H9 (cell line): ENCODE data around the gene LSM7. TPM values are rescaled to one million over a fixed set of nuclear protein-coding genes. Genes with fewer than 3 reads are reported as not detected.

ENCODE experiments used
- DNase-seq: peaks from one replicate; pipeline ENCODE4 v3.0.0-alpha.2; 2017
- H2AFZ ChIP-seq: one replicate; pipeline ENCODE4 v1.6.1; 2013; ENCODE audit warnings: mild to moderate bottlenecking, low read length, control low read depth, moderate library complexity
- H2AK5ac ChIP-seq: 2 replicates; pipeline ENCODE4 v1.6.1; 2013; ENCODE audit warnings: low read length, control low read depth, mixed read lengths; ENCODE audit not compliant: insufficient read length
- H2BK120ac ChIP-seq: one replicate; pipeline ENCODE4 v1.6.1; 2013; ENCODE audit warnings: low read depth, mild to moderate bottlenecking, low read length, control low read depth, inconsistent platforms; ENCODE audit not compliant: poor library complexity, severe bottlenecking
- H2BK12ac ChIP-seq: 2 replicates; pipeline ENCODE4 v1.6.1; 2013; ENCODE audit warnings: low read length, control low read depth, mixed read lengths, low read depth; ENCODE audit not compliant: insufficient read length
- H2BK15ac ChIP-seq: 2 replicates; pipeline ENCODE4 v1.6.1; 2013; ENCODE audit warnings: low read depth, low read length, control low read depth
- H2BK20ac ChIP-seq: one replicate; pipeline ENCODE4 v1.6.1; 2013; ENCODE audit warnings: low read depth, mild to moderate bottlenecking, low read length, control low read depth, inconsistent platforms; ENCODE audit not compliant: poor library complexity, severe bottlenecking
- H2BK5ac ChIP-seq: 2 replicates; pipeline ENCODE4 v1.6.1; 2013; ENCODE audit warnings: low read length, control low read depth, mixed read lengths; ENCODE audit not compliant: insufficient read length
- H3K14ac ChIP-seq: 2 replicates; pipeline ENCODE4 v1.6.1; 2013; ENCODE audit warnings: low read length, control low read depth; ENCODE audit not compliant: insufficient read depth
- H3K18ac ChIP-seq: 2 replicates; pipeline ENCODE4 v1.6.1; 2013; ENCODE audit warnings: low read depth, mild to moderate bottlenecking, mixed read lengths, low read length, control low read depth; ENCODE audit not compliant: insufficient read length
- H3K23ac ChIP-seq: 2 replicates; pipeline ENCODE4 v1.6.1; 2013; ENCODE audit warnings: low read length, control low read depth, mixed read lengths, low read depth; ENCODE audit not compliant: insufficient read length
- H3K23me2 ChIP-seq: 2 replicates; pipeline ENCODE4 v1.6.1; 2013; ENCODE audit warnings: low read depth, mild to moderate bottlenecking, mixed read lengths, low read length, control low read depth; ENCODE audit not compliant: insufficient read length, poor library complexity, severe bottlenecking
- H3K27ac ChIP-seq: 2 replicates; pipeline ENCODE4 v1.5.1; 2013; ENCODE audit warnings: low read length, control low read depth, mixed read lengths, low read depth; ENCODE audit not compliant: insufficient read length
- H3K27me3 ChIP-seq: 2 replicates; pipeline ENCODE4 v1.6.1; 2013; ENCODE audit warnings: low read length, control low read depth, inconsistent platforms; ENCODE audit not compliant: insufficient read depth
- H3K4ac ChIP-seq: 2 replicates; pipeline ENCODE4 v1.6.1; 2013; ENCODE audit warnings: low read depth, mild to moderate bottlenecking, control low read depth, inconsistent platforms, low read length, moderate library complexity
- H3K4me1 ChIP-seq: 2 replicates; pipeline ENCODE4 v1.6.1; 2013; ENCODE audit warnings: low read length, control low read depth, inconsistent platforms; ENCODE audit not compliant: insufficient read depth
- H3K4me2 ChIP-seq: 2 replicates; pipeline ENCODE4 v1.6.1; 2013; ENCODE audit warnings: low read length, control low read depth, mixed read lengths; ENCODE audit not compliant: insufficient read length, insufficient read depth
- H3K56ac ChIP-seq: 2 replicates; pipeline ENCODE4 v1.6.1; 2013; ENCODE audit warnings: low read depth, mild to moderate bottlenecking, mixed read lengths, low read length, control low read depth; ENCODE audit not compliant: insufficient read length
- H3K79me1 ChIP-seq: 2 replicates; pipeline ENCODE4 v1.6.1; 2013; ENCODE audit warnings: low read depth, mild to moderate bottlenecking, moderate library complexity, low read length, control low read depth, inconsistent platforms; ENCODE audit not compliant: insufficient read depth, poor library complexity, severe bottlenecking
- H3K79me2 ChIP-seq: 2 replicates; pipeline ENCODE4 v1.6.1; 2013; ENCODE audit warnings: low read length, control low read depth, inconsistent platforms; ENCODE audit not compliant: insufficient read depth
- H3K9ac ChIP-seq: 2 replicates; pipeline ENCODE4 v1.6.1; 2013; ENCODE audit warnings: low read length, control low read depth, mixed read lengths; ENCODE audit not compliant: insufficient read length; ENCODE audit errors: extremely low read depth
- H3K9me3 ChIP-seq: one replicate; pipeline ENCODE4 v1.6.1; 2013; ENCODE audit warnings: low read depth, low read length, inconsistent platforms; ENCODE audit not compliant: control insufficient read depth
- H3T11ph ChIP-seq: one replicate; pipeline ENCODE4 v1.6.1; 2013; ENCODE audit warnings: mild to moderate bottlenecking, low read length, control low read depth, inconsistent platforms
- H4K20me1 ChIP-seq: one replicate; pipeline ENCODE4 v1.6.1; 2013; ENCODE audit not compliant: control insufficient read depth, insufficient read length, insufficient read depth
- H4K5ac ChIP-seq: 2 replicates; pipeline ENCODE4 v1.6.1; 2013; ENCODE audit warnings: low read depth, mild to moderate bottlenecking, mixed read lengths, low read length, control low read depth; ENCODE audit not compliant: insufficient read length
- H4K8ac ChIP-seq: replicated peaks from 2 replicates; pipeline ENCODE4 v1.6.1; 2013; ENCODE audit warnings: low read length, control low read depth, mixed read lengths, low read depth; ENCODE audit not compliant: insufficient read length
- H4K91ac ChIP-seq: 2 replicates; pipeline ENCODE4 v1.6.1; 2013; ENCODE audit warnings: low read depth, mild to moderate bottlenecking, moderate library complexity, mixed read lengths, low read length, control low read depth; ENCODE audit not compliant: insufficient read length
- H3K27ac Mint-ChIP-seq, 3 experiments: 2 replicates in 2 of 3; 3 replicates in 1 of 3; pipeline ENCODE4 v1.8.0; 2020 to 2021; ENCODE audit warnings: mixed read lengths in 3 of 3, mild to moderate bottlenecking in 1 of 3, moderate library complexity in 1 of 3
- H3K27me3 Mint-ChIP-seq: 2 replicates; pipeline ENCODE4 v1.8.0; 2021; ENCODE audit warnings: low read depth, mild to moderate bottlenecking, moderate library complexity, mixed read lengths
- H3K36me3 Mint-ChIP-seq, 3 experiments: 2 replicates in 2 of 3; 3 replicates in 1 of 3; pipeline ENCODE4 v1.8.0; 2020 to 2021; ENCODE audit warnings: low read depth in 3 of 3, mixed read lengths in 3 of 3; ENCODE audit not compliant: insufficient read depth in 1 of 3
- H3K4me1 Mint-ChIP-seq, 2 experiments: 2 replicates each; pipeline ENCODE4 v1.8.0; 2020; ENCODE audit warnings: mixed read lengths in 2 of 2
- H3K4me3 Mint-ChIP-seq, 2 experiments: 2 replicates in 1 of 2; 3 replicates in 1 of 2; pipeline ENCODE4 v1.8.0; 2020 to 2021; ENCODE audit warnings: mild to moderate bottlenecking in 2 of 2, mixed read lengths in 2 of 2, moderate library complexity in 1 of 2
- H3K9me3 Mint-ChIP-seq, 2 experiments: 2 replicates in 1 of 2; 3 replicates in 1 of 2; pipeline ENCODE4 v1.8.0; 2020; ENCODE audit warnings: mild to moderate bottlenecking in 2 of 2, mixed read lengths in 2 of 2, moderate library complexity in 1 of 2
- CTCF ChIP-seq: fragments of 200-600 bp; sonication (generic); conservative IDR thresholded peaks from 3 replicates; pipeline ENCODE4 v1.8.0; 2021; ENCODE audit warnings: antibody characterized with exemption, mild to moderate bottlenecking
- WGBS: extraction: QIAGEN DNeasy Blood & Tissue Kit; methylation state at CpG from one replicate; pipeline ENCODE4 v1.1.7; 2013; ENCODE audit warnings: missing lambda C conversion rate, low lambda C conversion rate, mixed read lengths; ENCODE audit not compliant: insufficient read length; ENCODE audit errors: extremely low coverage; 5-methylcytosine and 5-hydroxymethylcytosine counted together
- total RNA-seq: library from RNA; stranded (reverse); gene quantifications from 2 replicates; pipeline ENCODE4 v1.2.1, GENCODE V29; 2021

The LSM7 gene
- total RNA-seq, 1 experiment from 2014 or later = 187 TPM

GRCh38 chr19:2288818-2289713 is 39.3 kb downstream of the LSM7 start:
- H3K4me1 ChIP-seq = no peaks in the 10 kb centered on the region
- H3K23ac ChIP-seq = no peak overlapping the region
- H3K79me2 ChIP-seq = no peaks in the 10 kb centered on the region
- Mint-ChIP-seq H3K4me3 (peak overlapping the region; percentile 52 to 82), H3K4me1 (peaks cover 7 to 16% of the 10 kb centered on the region in 2 experiments; a peak in 3 of 4 replicates), H3K36me3 (peaks cover 0 to 7% (median 4%) of the 10 kb centered on the region in 3 experiments; a peak in 3 of 7 replicates), H3K9me3 (peaks cover 5 to 6% of the 10 kb centered on the region in 2 experiments; a peak in 3 of 5 replicates), H3K27me3 (peaks cover 96% of the 10 kb centered on the region), H3K27ac (no peak overlapping the region; a peak in 1 of 7 replicates)
- no peaks in the 10 kb centered on the region for H3K79me1 ChIP-seq
- DNase-seq = no peak
- H2BK15ac ChIP-seq = no peak overlapping the region
- H4K5ac ChIP-seq = no peak overlapping the region
- H2AFZ ChIP-seq = no peak overlapping the region
- no peak overlapping the region for H2BK120ac ChIP-seq
- H3K4me2 ChIP-seq = no peak overlapping the region
- H3K9me3 ChIP-seq = no peaks in the 10 kb centered on the region
- no peak overlapping the region for H4K8ac ChIP-seq
- H2BK5ac ChIP-seq = no peak overlapping the region
- no peaks in the 10 kb centered on the region for H3K23me2 ChIP-seq
- H2BK12ac ChIP-seq = no peak overlapping the region
- no peak overlapping the region for H3K18ac ChIP-seq
- H4K20me1 ChIP-seq = no peaks in the 10 kb centered on the region
- WGBS = no CpG with 5 or more reads among the region's 28 CpGs
- no peak overlapping the region for H3K14ac ChIP-seq
- H3K56ac ChIP-seq = no peak overlapping the region
- H2AK5ac ChIP-seq = no peak overlapping the region
- H3K27me3 ChIP-seq = peaks cover 35% of the 10 kb centered on the region; the same call in 1 of the 2 replicates
- H3K4ac ChIP-seq = no peak overlapping the region
- no peak overlapping the region for H3K27ac ChIP-seq
- no peak overlapping the region for H3T11ph ChIP-seq
- no peak overlapping the region for H4K91ac ChIP-seq
- H2BK20ac ChIP-seq = no peak overlapping the region
- no peak overlapping the region for H3K9ac ChIP-seq
- no peak for TF ChIP-seq CTCF
